Hepatocyte (in vitro differentiated cells): ENCODE results near the gene KNOP1.

ENCODE experiments used
- EZH2phosphoT487 ChIP-seq: fragments of 200-600 bp; sonication (generic); IDR thresholded peaks from one replicate; pipeline ENCODE4 v1.6.1; 2018; ENCODE audit warnings: antibody characterized with exemption, mild to moderate bottlenecking, low read depth, moderate library complexity; ENCODE audit not compliant: unreplicated experiment, severe bottlenecking
- TF ChIP-seq, protein P1 (sequence below): fragments of 200-600 bp; sonication (generic); IDR thresholded peaks from 2 replicates; pipeline ENCODE4 v1.5.1; 2016; ENCODE audit warnings: antibody characterized with exemption, mild to moderate bottlenecking; ENCODE audit not compliant: poor library complexity

GRCh38 chr16:19707569-19708295 is 10.3 kb downstream of the KNOP1 start:
- TF ChIP-seq, protein P1, sequence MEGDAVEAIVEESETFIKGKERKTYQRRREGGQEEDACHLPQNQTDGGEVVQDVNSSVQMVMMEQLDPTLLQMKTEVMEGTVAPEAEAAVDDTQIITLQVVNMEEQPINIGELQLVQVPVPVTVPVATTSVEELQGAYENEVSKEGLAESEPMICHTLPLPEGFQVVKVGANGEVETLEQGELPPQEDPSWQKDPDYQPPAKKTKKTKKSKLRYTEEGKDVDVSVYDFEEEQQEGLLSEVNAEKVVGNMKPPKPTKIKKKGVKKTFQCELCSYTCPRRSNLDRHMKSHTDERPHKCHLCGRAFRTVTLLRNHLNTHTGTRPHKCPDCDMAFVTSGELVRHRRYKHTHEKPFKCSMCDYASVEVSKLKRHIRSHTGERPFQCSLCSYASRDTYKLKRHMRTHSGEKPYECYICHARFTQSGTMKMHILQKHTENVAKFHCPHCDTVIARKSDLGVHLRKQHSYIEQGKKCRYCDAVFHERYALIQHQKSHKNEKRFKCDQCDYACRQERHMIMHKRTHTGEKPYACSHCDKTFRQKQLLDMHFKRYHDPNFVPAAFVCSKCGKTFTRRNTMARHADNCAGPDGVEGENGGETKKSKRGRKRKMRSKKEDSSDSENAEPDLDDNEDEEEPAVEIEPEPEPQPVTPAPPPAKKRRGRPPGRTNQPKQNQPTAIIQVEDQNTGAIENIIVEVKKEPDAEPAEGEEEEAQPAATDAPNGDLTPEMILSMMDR: no peak
- no peak for TF ChIP-seq EZH2phosphoT487
